SK-N-MC (cell line): Measurements from ENCODE around the gene FRMD4A.

Experiments
- EZH2 ChIP-seq: fragments of 200-600 bp; sonication (generic); IDR thresholded peaks from one replicate; pipeline ENCODE4 v1.6.1; 2017; ENCODE audit warnings: antibody characterized with exemption
- POLR2AphosphoS5 ChIP-seq: IDR thresholded peaks from 2 replicates; pipeline ENCODE4 v1.6.1; 2012; ENCODE audit warnings: mild to moderate bottlenecking, low read depth, low read length, borderline replicate concordance

GRCh38 chr10:14126697-14127440, 203.9 kb downstream of the FRMD4A start:
- TF ChIP-seq POLR2AphosphoS5 (no peak), EZH2 (no peak)
